HG03196 (cell line): ENCODE measurements around the gene SACM1L.

Experiments used
- ATAC-seq: cut with Tn5 transposase; IDR thresholded peaks from one replicate; pipeline ENCODE4 v1.9.1; 2021; ENCODE audit not compliant: unreplicated experiment

SACM1L gene

GRCh38 chr3:45688882-45689786 is at the start of gene SACM1L:
Gene SACM1L, plus strand, starts transcription at chr3:45689396. Its CDS starts 70 bp downstream, at chr3:45689466.
- peak; percentile 88 for ATAC-seq

GRCh38 chr3:45640091-45640507 is 49.1 kb upstream of the SACM1L start:
- no peak for ATAC-seq

- ATAC-seq = no peak
Observed at GRCh38 chr3:45640724-45641361, 48.4 kb upstream of the SACM1L start.

- ATAC-seq = no peak
Observed at GRCh38 chr3:45641756-45642155, 47.4 kb upstream of the SACM1L start.

GRCh38 chr3:45642731-45643152 is 46.5 kb upstream of the SACM1L start:
- no peak for ATAC-seq

GRCh38 chr3:45644063-45644790 is 45.0 kb upstream of the SACM1L start:
- ATAC-seq = no peak

- no peak for ATAC-seq
Observed at GRCh38 chr3:45644791-45645201, 44.4 kb upstream of the SACM1L start.

GRCh38 chr3:45646051-45646585 is 43.1 kb upstream of the SACM1L start:
- ATAC-seq = no peak

- ATAC-seq = no peak
Observed at GRCh38 chr3:45647148-45647619, 42.0 kb upstream of the SACM1L start.

- no peak for ATAC-seq
Observed at GRCh38 chr3:45653205-45653604, 36.0 kb upstream of the SACM1L start.

GRCh38 chr3:45654397-45654944 is 34.7 kb upstream of the SACM1L start:
- ATAC-seq = no peak

- no peak for ATAC-seq
Observed at GRCh38 chr3:45655906-45656305, 33.3 kb upstream of the SACM1L start.

GRCh38 chr3:45656575-45657363 is 32.4 kb upstream of the SACM1L start:
- ATAC-seq = peak; percentile 64

GRCh38 chr3:45657853-45658252 is 31.3 kb upstream of the SACM1L start:
- ATAC-seq = no peak

GRCh38 chr3:45659661-45660566 is 29.3 kb upstream of the SACM1L start:
- no peak for ATAC-seq

GRCh38 chr3:45660567-45660901 is 28.7 kb upstream of the SACM1L start:
- no peak for ATAC-seq

GRCh38 chr3:45664578-45664977 is 24.6 kb upstream of the SACM1L start:
- peak; percentile 85 for ATAC-seq

- ATAC-seq = no peak
Observed at GRCh38 chr3:45665101-45665572, 24.1 kb upstream of the SACM1L start.
